Measurements from ENCODE around the gene DIAPH2. TPM values are rescaled to one million over a fixed set of nuclear protein-coding genes. Genes with fewer than 3 reads are reported as not detected.

Gene DIAPH2
- total and polyA plus RNA-seq, 2 experiments from 2014 or later, result 16.2 to 56.6 TPM

DNA sequence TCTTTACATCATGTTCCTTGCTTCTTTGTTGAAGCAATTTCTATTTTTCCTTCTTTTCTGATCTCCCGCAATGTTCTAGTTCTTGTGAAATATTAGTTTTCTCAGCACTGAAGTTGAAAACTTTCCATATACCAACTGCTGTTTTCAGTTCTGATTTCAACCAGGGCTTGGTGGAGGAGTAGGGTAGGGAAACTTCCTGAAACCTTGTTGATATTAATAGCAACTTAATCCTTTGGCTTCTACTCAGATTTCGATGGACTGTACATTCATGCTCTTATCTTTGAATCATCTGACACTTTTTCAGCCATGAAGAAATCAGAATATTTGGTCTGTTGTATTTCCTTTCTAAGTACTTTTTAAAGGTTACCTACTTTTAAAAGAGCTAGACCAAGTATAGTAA lies 514.9 kb downstream of the DIAPH2 start (continued):
- TF ChIP-seq, protein P1, sequence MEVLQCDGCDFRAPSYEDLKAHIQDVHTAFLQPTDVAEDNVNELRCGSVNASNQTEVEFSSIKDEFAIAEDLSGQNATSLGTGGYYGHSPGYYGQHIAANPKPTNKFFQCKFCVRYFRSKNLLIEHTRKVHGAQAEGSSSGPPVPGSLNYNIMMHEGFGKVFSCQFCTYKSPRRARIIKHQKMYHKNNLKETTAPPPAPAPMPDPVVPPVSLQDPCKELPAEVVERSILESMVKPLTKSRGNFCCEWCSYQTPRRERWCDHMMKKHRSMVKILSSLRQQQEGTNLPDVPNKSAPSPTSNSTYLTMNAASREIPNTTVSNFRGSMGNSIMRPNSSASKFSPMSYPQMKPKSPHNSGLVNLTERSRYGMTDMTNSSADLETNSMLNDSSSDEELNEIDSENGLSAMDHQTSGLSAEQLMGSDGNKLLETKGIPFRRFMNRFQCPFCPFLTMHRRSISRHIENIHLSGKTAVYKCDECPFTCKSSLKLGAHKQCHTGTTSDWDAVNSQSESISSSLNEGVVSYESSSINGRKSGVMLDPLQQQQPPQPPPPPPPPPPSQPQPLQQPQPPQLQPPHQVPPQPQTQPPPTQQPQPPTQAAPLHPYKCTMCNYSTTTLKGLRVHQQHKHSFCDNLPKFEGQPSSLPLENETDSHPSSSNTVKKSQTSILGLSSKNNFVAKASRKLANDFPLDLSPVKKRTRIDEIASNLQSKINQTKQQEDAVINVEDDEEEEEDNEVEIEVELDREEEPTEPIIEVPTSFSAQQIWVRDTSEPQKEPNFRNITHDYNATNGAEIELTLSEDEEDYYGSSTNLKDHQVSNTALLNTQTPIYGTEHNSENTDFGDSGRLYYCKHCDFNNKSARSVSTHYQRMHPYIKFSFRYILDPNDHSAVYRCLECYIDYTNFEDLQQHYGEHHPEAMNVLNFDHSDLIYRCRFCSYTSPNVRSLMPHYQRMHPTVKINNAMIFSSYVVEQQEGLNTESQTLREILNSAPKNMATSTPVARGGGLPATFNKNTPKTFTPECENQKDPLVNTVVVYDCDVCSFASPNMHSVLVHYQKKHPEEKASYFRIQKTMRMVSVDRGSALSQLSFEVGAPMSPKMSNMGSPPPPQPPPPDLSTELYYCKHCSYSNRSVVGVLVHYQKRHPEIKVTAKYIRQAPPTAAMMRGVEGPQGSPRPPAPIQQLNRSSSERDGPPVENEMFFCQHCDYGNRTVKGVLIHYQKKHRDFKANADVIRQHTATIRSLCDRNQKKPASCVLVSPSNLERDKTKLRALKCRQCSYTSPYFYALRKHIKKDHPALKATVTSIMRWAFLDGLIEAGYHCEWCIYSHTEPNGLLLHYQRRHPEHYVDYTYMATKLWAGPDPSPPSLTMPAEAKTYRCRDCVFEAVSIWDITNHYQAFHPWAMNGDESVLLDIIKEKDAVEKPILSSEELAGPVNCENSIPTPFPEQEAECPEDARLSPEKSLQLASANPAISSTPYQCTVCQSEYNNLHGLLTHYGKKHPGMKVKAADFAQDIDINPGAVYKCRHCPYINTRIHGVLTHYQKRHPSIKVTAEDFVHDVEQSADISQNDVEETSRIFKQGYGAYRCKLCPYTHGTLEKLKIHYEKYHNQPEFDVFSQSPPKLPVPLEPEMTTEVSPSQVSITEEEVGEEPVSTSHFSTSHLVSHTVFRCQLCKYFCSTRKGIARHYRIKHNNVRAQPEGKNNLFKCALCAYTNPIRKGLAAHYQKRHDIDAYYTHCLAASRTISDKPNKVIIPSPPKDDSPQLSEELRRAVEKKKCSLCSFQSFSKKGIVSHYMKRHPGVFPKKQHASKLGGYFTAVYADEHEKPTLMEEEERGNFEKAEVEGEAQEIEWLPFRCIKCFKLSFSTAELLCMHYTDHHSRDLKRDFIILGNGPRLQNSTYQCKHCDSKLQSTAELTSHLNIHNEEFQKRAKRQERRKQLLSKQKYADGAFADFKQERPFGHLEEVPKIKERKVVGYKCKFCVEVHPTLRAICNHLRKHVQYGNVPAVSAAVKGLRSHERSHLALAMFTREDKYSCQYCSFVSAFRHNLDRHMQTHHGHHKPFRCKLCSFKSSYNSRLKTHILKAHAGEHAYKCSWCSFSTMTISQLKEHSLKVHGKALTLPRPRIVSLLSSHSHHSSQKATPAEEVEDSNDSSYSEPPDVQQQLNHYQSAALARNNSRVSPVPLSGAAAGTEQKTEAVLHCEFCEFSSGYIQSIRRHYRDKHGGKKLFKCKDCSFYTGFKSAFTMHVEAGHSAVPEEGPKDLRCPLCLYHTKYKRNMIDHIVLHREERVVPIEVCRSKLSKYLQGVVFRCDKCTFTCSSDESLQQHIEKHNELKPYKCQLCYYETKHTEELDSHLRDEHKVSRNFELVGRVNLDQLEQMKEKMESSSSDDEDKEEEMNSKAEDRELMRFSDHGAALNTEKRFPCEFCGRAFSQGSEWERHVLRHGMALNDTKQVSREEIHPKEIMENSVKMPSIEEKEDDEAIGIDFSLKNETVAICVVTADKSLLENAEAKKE (CRISPR knock-in tag; IDR thresholded peaks at IDR 0.05), result no peak
- TF ChIP-seq NANOG (IDR thresholded peaks at IDR 0.05; ENCODE audit: borderline replicate concordance) (no peak), STAT1 (IDR thresholded peaks at IDR 0.05; ENCODE audit: unreplicated experiment) (no peak), EZH2phosphoT487 (IDR thresholded peaks at IDR 0.05; ENCODE audit: unreplicated experiment) (no peak), CREB1 (CRISPR knock-in tag; IDR thresholded peaks at IDR 0.05; ENCODE audit: low read depth) (no peak), JUNB (IDR thresholded peaks at IDR 0.05; ENCODE audit: unreplicated experiment) (no peak)

DNA sequence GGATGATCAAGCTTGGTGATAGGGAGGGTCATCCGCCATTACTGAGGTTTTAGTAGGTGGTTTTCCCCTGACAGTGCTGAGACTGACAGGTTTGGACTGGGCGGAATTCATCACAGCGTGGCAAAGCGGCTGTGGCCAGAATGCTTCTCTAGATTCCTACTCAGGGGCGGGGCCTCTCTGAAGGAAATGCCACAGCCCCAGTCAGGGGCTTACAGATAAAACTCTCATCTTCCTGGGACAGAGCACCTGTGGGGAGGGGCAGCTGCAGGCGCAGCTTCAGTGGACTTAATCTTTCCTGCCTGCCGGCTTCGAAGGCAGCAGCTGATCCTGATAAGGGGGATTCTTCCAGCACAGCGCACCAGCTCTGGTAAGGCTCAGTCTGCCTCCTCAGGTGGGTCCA lies 515.8 kb downstream of the DIAPH2 start:
- Mint-ChIP-seq H3K36me3 (ENCODE audit: low read depth) (no peaks in the 10 kb centered on the region), H3K4me3 (no peak overlapping the region), H3K4me1 (peaks cover 2% of the 10 kb centered on the region; the same call in 1 of the 3 replicates), H3K27me3 (ENCODE audit: insufficient read depth, low read depth, poor library complexity) (peaks cover 8% of the 10 kb centered on the region), H3K27ac (no peak overlapping the region), H3K9me3 (no peaks in the 10 kb centered on the region; the same call in 1 of the 3 replicates)
- no peak overlapping the region for H3K27ac ChIP-seq (ENCODE audit: low read depth)
- DNase-seq (ENCODE audit: low spot score), result peak; percentile 59
- no peaks in the 10 kb centered on the region for H3K9me2 ChIP-seq (ENCODE audit: insufficient read depth)
- TF ChIP-seq EZH2phosphoT487 (IDR thresholded peaks at IDR 0.05; ENCODE audit: unreplicated experiment), result no peak
- no peaks in the 10 kb centered on the region for H3F3A ChIP-seq (replicated peaks; ENCODE audit: low read depth)
- H3K79me2 ChIP-seq (replicated peaks; ENCODE audit: insufficient read depth), result no peaks in the 10 kb centered on the region
- H3K4me2 ChIP-seq, result no peak overlapping the region
- H3K4me1 ChIP-seq (ENCODE audit: insufficient read depth), result no peaks in the 10 kb centered on the region
- H4K20me1 ChIP-seq (replicated peaks; ENCODE audit: insufficient read depth), result no peaks in the 10 kb centered on the region
- ATAC-seq, result peak; percentile 55
- H2AFZ ChIP-seq, result no peak overlapping the region
- no peak overlapping the region for H3K4me3 ChIP-seq
- no peaks in the 10 kb centered on the region for H3K27me3 ChIP-seq (ENCODE audit: insufficient read depth)
- no peaks in the 10 kb centered on the region for H3K36me3 ChIP-seq (ENCODE audit: insufficient read depth)

Data from GM23338 (cell line).